ENCODE results near the gene SGCD.

Gene SGCD

GRCh38 chr5:156366521-156366920 is 39.6 kb downstream of the SGCD start:
- no peak for DNase-seq (ENCODE audit: low read depth in 1 of 2, low spot score in 1 of 2)
- TF ChIP-seq POLR2AphosphoS5 (IDR thresholded peaks at IDR 0.05; ENCODE audit: low read depth) (no peak), CTCF (IDR thresholded peaks at IDR 0.05; ENCODE audit: insufficient read depth, low read length) (no peak), GABPA (IDR thresholded peaks at IDR 0.05; ENCODE audit: low read depth) (no peak), SPI1 (IDR thresholded peaks at IDR 0.05; ENCODE audit: borderline replicate concordance, low read depth) (no peak), REST (IDR thresholded peaks at IDR 0.05; ENCODE audit: insufficient replicate concordance, low read depth) (no peak)
- no peaks in the 10 kb centered on the region for H3K27me3 ChIP-seq (ENCODE audit: insufficient read depth, poor library complexity, severe bottlenecking)
- no peak overlapping the region for H3K27ac ChIP-seq (replicated peaks)
- H3K4me3 ChIP-seq (replicated peaks; ENCODE audit: insufficient read depth, low read length): no peak overlapping the region

- no peaks in the 10 kb centered on the region for H3K27me3 ChIP-seq (ENCODE audit: insufficient read depth, poor library complexity, severe bottlenecking)
- DNase-seq (ENCODE audit: low read depth in 1 of 2, low spot score in 1 of 2): no peak
- no peak overlapping the region for H3K4me3 ChIP-seq (replicated peaks; ENCODE audit: insufficient read depth, low read length)
- TF ChIP-seq POLR2AphosphoS5 (IDR thresholded peaks at IDR 0.05; ENCODE audit: low read depth) (no peak), SPI1 (IDR thresholded peaks at IDR 0.05; ENCODE audit: borderline replicate concordance, low read depth) (no peak), GABPA (IDR thresholded peaks at IDR 0.05; ENCODE audit: low read depth) (no peak), REST (IDR thresholded peaks at IDR 0.05; ENCODE audit: insufficient replicate concordance, low read depth) (no peak), CTCF (IDR thresholded peaks at IDR 0.05; ENCODE audit: insufficient read depth, low read length) (no peak)
- H3K27ac ChIP-seq (replicated peaks): no peak overlapping the region
Observed at GRCh38 chr5:156367597-156367996, 40.6 kb downstream of the SGCD start.

- TF ChIP-seq GABPA (IDR thresholded peaks at IDR 0.05; ENCODE audit: low read depth): no peak
- no peak for TF ChIP-seq SPI1 (IDR thresholded peaks at IDR 0.05; ENCODE audit: borderline replicate concordance, low read depth)
- no peak for TF ChIP-seq POLR2AphosphoS5 (IDR thresholded peaks at IDR 0.05; ENCODE audit: low read depth)
- no peak overlapping the region for H3K4me3 ChIP-seq (replicated peaks; ENCODE audit: insufficient read depth, low read length)
- no peak overlapping the region for H3K27ac ChIP-seq (replicated peaks)
- DNase-seq (ENCODE audit: low read depth in 1 of 2, low spot score in 1 of 2): no peak
- H3K27me3 ChIP-seq (ENCODE audit: insufficient read depth, poor library complexity, severe bottlenecking): no peaks in the 10 kb centered on the region
Observed at GRCh38 chr5:156375895-156376495, 49.0 kb downstream of the SGCD start.

GRCh38 chr5:156376751-156377150 is 49.8 kb downstream of the SGCD start:
- TF ChIP-seq SPI1 (IDR thresholded peaks at IDR 0.05; ENCODE audit: borderline replicate concordance, low read depth): no peak
- no peak for TF ChIP-seq GABPA (IDR thresholded peaks at IDR 0.05; ENCODE audit: low read depth)
- no peak for TF ChIP-seq REST (IDR thresholded peaks at IDR 0.05; ENCODE audit: insufficient replicate concordance, low read depth)
- TF ChIP-seq POLR2AphosphoS5 (IDR thresholded peaks at IDR 0.05; ENCODE audit: low read depth): no peak
- no peak for TF ChIP-seq CTCF (IDR thresholded peaks at IDR 0.05; ENCODE audit: insufficient read depth, low read length)
- DNase-seq (ENCODE audit: low read depth in 1 of 2, low spot score in 1 of 2): no peak
- Histone ChIP-seq H3K27me3 (ENCODE audit: insufficient read depth, poor library complexity, severe bottlenecking) (no peaks in the 10 kb centered on the region), H3K27ac (replicated peaks) (no peak overlapping the region), H3K4me3 (replicated peaks; ENCODE audit: insufficient read depth, low read length) (no peak overlapping the region)
